NCI-H460 (cell line): Measurements from ENCODE around the gene PNLDC1. TPM values are rescaled to one million over a fixed set of nuclear protein-coding genes. Genes with fewer than 3 reads are reported as not detected.
A peak's percentile ranks its signal among the peaks of the same experiment; 100 is the strongest.
"Not testable (repeated sequence)": the region's sequence is repeated elsewhere in the genome, so short reads cannot be mapped to it uniquely, and the experiment has no call there.

Source experiments
- DNase-seq: peaks from one replicate; pipeline ENCODE4 v3.0.0-alpha.2; 2016; ENCODE audit warnings: low read depth; ENCODE audit errors: extremely low read depth
- total RNA-seq: library from RNA; depleted of rRNA; stranded (reverse); fragments of >200 nt; shearing (Covaris generic); gene quantifications from 2 replicates; pipeline ENCODE4 v1.2.3, GENCODE V29; 2014

PNLDC1 gene
- total RNA-seq, 1 experiment from 2014 or later, result not detected

GRCh38 chr6:159778542-159779103, 21.5 kb upstream of the PNLDC1 start:
- no peak for DNase-seq

GRCh38 chr6:159788276-159788675, 11.8 kb upstream of the PNLDC1 start:
- no peak for DNase-seq

- no peak for DNase-seq
Measured at GRCh38 chr6:159788753-159789376, 11.2 kb upstream of the PNLDC1 start.

GRCh38 chr6:159789377-159790148, 10.5 kb upstream of the PNLDC1 start, which contains the start of gene TCP1:
TCP1 (minus strand) TSS chr6:159789602; CDS start chr6:159789468, 134 bp downstream.
- peak; percentile 99 for DNase-seq

GRCh38 chr6:159790149-159790955, 9.7 kb upstream of the PNLDC1 start, which contains the start of gene MRPL18:
MRPL18 (plus strand) TSS chr6:159790467; CDS start chr6:159790588, 121 bp downstream.
- DNase-seq, result peak; percentile 91

- DNase-seq, result no peak
Measured at GRCh38 chr6:159790956-159791598, 9.0 kb upstream of the PNLDC1 start.

- DNase-seq, result not testable (repeated sequence)
Measured at GRCh38 chr6:159794976-159795375, 5.1 kb upstream of the PNLDC1 start.

GRCh38 chr6:159797554-159797953, 2.5 kb upstream of the PNLDC1 start:
- DNase-seq, result no peak

GRCh38 chr6:159801935-159802334, 1.9 kb downstream of the PNLDC1 start:
- no peak for DNase-seq

GRCh38 chr6:159804504-159804903, 4.4 kb downstream of the PNLDC1 start:
- no peak for DNase-seq

- no peak for DNase-seq
Measured at GRCh38 chr6:159805440-159806020, 5.5 kb downstream of the PNLDC1 start.

- no peak for DNase-seq
Measured at GRCh38 chr6:159806021-159806458, 6.0 kb downstream of the PNLDC1 start.

GRCh38 chr6:159807150-159807858, 7.2 kb downstream of the PNLDC1 start:
- no peak for DNase-seq

- DNase-seq, result no peak
Measured at GRCh38 chr6:159808647-159809046, 8.6 kb downstream of the PNLDC1 start.

GRCh38 chr6:159809149-159809548, 9.1 kb downstream of the PNLDC1 start:
- DNase-seq, result no peak

GRCh38 chr6:159813781-159814180, 13.7 kb downstream of the PNLDC1 start:
- DNase-seq, result no peak

- no peak for DNase-seq
Measured at GRCh38 chr6:159815410-159815809, 15.3 kb downstream of the PNLDC1 start.

GRCh38 chr6:159816775-159817174, 16.7 kb downstream of the PNLDC1 start:
- not testable (repeated sequence) for DNase-seq
